Activated naive CD4-positive, alpha-beta T cell treated with Interleukin-2 at 50 U/mL for 16 hours (primary cell): ENCODE results near the gene UST.
"Not testable (repeated sequence)": the region's sequence is repeated elsewhere in the genome, so short reads cannot be mapped to it uniquely, and the experiment has no call there.

Source experiments
- DNase-seq: peaks from one replicate; pipeline ENCODE4 v3.0.0-alpha.2; 2020

UST gene

GRCh38 chr6:149102324-149102723 is 355.5 kb downstream of the UST start:
- no peak for DNase-seq

GRCh38 chr6:149103950-149104349 is 357.1 kb downstream of the UST start:
- not testable (repeated sequence) for DNase-seq

DNA sequence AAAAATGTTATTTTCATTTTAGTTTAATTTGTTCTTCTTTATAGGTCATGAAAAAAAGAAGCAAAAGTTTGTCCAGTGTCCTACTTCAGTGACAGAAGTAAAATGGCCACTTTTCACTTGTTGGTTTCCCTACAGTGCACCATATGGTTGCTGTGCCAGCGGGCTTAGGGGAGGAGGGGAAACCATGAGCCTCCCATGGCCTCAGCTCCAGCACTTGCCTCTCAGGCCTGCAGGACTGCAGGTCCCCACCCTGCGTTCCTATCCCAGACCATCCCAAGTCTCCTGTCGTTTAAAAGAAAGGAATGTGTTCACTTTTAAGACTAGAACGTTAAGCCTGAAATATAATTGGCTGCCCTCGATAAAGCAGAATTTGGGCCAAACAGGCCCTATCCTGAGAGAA is 360.7 kb downstream of the UST start:
- no peak for DNase-seq

- no peak for DNase-seq
Observed at GRCh38 chr6:149108038-149108748, 361.4 kb downstream of the UST start.

GRCh38 chr6:149108749-149109100 is 361.9 kb downstream of the UST start:
- DNase-seq, result no peak

DNA sequence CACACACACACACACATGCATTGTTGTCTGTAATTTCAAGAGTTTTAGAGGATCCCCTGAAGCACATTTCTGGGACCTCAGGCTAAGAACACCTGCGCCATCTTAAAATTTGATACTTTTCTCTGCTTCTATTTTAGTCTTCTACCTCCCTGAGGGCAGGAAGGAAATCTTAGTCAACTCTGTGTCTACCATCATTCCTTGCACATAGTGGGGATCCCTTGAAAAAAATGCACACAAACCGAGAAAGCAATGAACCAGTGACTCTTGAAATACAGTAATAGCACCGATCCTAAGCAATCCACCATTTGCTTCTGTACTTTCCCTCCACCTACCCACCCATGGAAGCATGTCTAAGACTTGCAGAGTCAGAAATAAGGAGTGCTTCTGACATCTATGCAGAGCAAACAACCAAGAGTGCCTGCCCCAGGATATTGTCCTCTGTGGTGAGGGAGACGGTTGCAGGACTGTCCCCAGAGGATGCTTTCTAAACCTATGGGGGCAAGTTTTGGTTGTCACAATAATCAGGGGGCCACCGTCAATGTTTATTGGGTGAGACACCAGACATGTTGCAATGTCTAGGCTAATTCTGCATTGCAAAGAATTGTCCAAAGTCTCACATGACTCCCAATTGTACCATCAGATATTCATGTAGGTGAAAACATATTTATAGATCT is 362.7 kb downstream of the UST start:
- DNase-seq, result no peak

- DNase-seq, result no peak
Observed at GRCh38 chr6:149111556-149112115, 364.8 kb downstream of the UST start.

DNA sequence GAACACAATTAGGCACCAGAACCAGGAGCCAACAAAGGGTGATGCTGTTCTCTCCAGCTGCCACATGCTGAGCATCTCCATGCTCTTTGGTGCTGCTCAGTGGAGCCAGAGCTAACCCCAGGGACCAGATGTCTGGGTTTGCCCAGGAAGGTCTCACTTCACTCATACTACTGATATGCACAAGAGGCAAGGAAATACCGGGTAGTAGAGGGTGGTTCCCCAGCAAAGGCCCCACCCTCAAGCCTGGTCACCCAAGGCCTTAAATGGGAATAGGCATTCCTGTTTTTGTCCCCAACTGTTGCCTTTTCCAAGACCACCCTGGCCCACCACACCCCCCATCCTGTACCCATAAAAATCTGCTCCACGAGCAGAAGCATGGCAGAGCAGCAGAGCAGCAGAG is 366.1 kb downstream of the UST start:
- no peak for DNase-seq

DNA sequence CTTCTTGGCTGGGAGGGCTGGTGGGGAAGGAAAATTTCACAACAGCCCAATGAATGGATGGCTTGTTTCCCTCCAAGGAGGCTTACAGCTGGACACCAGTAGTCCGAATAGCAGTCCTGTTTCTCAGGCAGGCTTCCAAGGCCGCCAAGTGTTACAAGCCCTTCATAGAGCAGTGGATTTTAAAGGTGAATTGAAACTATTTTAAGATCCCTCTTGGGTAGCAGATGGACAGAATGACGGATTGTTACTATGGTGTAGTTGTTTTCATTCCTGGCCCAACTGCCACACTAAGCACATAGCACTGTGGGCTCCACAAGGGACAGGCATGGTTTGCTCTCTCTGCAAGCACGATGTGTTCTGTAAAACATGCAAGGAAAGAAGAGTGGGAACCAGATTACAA is 367.3 kb downstream of the UST start:
- DNase-seq, result no peak

DNA sequence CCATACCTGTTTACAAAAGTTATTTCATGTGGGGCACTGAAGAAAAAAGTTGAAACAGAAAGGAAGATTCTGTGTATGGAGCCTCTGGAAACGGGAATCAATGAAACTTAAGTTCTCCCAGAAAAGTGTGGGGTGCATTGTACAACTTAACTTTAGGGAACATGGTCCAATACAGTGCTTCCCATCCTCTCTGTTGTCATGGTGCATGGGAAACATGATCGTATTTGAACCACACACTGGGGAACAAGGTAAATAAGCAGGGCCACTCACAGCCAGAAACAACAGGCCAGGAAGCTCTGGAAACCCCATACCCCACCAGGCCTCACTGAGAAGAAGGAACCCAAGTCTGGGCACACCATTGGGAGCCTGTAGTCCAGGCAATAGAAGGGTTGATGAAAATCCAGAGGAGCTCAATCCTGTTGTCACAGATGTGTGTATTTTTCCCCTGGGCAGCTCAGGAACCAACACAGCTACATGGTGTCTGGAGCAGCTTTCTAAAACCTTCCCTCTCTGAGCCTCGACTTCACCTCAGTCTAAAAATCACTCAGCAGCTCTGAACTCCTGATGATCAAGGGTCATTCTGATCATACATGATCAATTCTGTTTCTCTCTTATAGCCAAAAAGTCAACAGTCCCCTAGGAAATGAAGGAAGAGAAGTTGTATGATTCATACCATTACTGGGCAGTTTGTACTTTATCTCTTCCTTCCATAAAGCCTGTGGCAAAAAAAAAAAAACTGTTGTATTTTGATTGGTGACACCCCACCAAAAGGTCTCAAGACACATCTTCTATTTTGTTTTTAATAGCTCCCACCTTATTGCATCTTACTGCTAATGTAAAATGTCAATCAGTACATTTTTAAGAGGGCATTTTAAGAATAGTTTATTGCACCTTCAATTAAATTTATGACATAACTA is 372.2 kb downstream of the UST start:
- DNase-seq, result no peak

DNA sequence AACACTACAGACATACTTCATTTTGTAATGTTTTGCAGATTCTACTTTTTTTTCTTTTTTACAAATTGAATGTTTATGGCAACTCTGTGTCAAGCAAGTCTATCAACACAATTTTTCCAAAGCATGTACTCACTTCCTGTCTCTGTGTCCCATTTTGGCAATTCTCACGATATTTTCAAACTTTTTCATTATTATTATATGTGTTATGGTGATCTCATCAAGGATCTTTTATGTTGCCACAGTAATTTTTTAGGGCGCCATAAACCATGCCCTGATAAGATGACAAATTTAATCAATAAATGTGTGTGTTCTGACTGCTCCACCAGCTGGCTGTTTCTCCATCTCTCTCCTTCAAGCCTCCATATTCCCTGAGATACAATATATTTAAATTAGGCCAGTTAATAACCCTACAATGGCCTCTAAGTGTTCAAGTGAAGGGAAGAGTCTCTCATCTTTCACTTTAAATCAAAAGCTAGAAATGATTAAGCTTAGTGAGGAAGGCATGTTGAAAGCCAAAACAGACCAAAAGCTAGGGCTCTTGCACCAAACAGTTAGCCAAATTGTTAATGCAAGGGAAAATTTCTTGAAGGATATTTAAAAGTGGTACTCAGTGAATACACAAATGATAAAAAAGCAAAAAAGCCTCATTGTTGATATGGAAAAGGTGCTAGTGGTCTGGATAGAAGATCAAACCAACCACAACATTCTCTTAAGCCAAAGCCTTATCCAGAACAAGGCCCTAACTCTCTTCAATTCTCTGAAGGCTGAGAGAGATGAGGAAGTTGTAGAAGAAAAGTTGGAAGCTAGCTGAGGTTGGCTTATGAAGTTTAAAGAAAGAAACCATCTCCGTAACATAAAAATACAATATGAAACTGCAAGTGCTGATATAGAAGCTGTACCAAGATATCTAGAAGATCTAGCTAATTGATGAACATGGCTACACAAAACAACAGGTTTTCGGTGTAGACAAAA is 376.3 kb downstream of the UST start:
- DNase-seq, result no peak

GRCh38 chr6:149125309-149125708 is 378.5 kb downstream of the UST start:
- no peak for DNase-seq
